Effector memory CD4-positive, alpha-beta T cell (primary cell): ENCODE data around the gene PTPRT.

Source experiments
- DNase-seq, 3 donors: peaks; one replicate each; pipeline ENCODE4 v3.0.0-alpha.2; 2020
- H3K27ac ChIP-seq: 2 replicates; pipeline ENCODE4 v1.7.0; 2013; ENCODE audit warnings: mild to moderate bottlenecking, low read length, moderate library complexity; ENCODE audit not compliant: insufficient read depth, poor library complexity, severe bottlenecking
- H3K27me3 ChIP-seq: replicated peaks from 2 replicates; pipeline ENCODE4 v1.7.0; 2013; ENCODE audit warnings: mild to moderate bottlenecking, low read length; ENCODE audit not compliant: insufficient read depth, control insufficient read depth, poor library complexity, severe bottlenecking
- H3K36me3 ChIP-seq: 2 replicates; pipeline ENCODE4 v1.7.0; 2013; ENCODE audit warnings: mild to moderate bottlenecking, low read length, moderate library complexity; ENCODE audit not compliant: control insufficient read depth, insufficient read depth
- H3K4me1 ChIP-seq: 2 replicates; pipeline ENCODE4 v1.7.0; 2013; ENCODE audit warnings: low read length, mild to moderate bottlenecking; ENCODE audit not compliant: control insufficient read depth, insufficient read depth, poor library complexity, severe bottlenecking
- H3K4me3 ChIP-seq: 2 replicates; pipeline ENCODE4 v1.7.0; 2013; ENCODE audit warnings: low read length, low read depth, mild to moderate bottlenecking; ENCODE audit not compliant: insufficient read depth, poor library complexity, severe bottlenecking
- H3K9me3 ChIP-seq: 2 replicates; pipeline ENCODE4 v1.7.0; 2013; ENCODE audit warnings: mild to moderate bottlenecking, low read length, moderate library complexity; ENCODE audit not compliant: control insufficient read depth

Gene PTPRT

DNA sequence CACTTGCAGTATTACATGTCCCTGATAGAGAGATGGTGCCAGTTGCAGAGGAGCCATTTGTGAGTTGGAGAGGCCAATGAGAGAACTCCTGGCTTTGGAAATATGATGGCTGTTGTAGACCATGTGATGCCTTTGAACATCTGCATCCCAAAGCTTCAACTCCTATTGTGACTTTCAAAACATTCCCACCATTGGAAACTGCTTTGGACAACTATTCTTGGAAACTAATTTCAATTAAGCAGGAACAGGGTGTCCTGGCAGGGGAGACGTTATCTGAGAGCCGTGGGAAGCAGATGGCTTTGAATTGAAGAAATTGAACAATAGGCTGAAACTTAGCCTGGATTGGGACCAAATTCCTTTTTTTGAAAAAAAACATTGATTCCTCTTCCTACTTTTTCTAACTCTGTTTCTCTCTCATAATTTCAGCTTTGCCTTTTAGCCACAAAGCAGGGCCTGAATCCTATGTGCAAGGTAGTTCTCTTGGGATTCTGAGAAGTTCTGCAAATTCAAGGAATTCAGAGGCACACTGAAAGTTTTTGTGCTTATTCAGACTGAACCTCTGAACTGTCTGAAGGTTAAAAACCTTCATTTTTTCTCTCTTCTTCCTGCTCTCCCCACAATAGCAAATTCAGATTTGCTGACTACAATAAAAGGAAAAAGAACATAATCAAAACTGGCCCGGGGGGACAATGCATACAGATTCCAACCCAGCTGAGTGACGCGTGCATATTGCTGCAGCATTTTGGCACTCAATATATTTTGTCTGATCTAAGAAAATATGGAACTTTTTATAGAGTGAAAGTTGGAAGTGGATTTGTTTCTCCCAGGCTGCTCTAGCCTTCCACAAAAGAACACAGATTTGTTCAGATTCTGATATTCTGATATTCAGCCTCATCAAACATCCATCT is 851.2 kb downstream of the PTPRT start:
- Histone ChIP-seq H3K27ac (no peak overlapping the region), H3K36me3 (no peaks in the 10 kb centered on the region), H3K4me1 (no peaks in the 10 kb centered on the region), H3K9me3 (no peaks in the 10 kb centered on the region), H3K27me3 (no peaks in the 10 kb centered on the region), H3K4me3 (no peak overlapping the region)
- DNase-seq, result no peak

DNA sequence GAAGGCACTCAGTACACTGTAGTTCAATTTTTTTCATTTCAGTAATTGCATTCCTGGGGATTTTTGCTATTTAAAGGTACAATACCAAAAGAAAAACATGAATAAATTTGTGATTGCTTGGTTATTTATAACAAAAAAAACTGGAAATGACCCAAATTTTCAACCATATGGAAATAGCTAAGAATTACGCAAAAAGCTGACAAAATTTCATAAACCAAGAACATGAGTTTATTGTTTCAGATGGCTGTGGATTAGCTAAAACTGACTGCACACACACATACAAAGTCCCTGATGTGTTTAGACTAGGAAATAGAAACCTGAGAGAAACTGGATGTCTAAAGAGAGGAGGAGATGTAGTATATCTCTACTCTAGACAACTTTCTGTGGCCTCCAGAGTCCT is 853.1 kb downstream of the PTPRT start:
- Histone ChIP-seq H3K4me3 (no peak overlapping the region), H3K27me3 (no peaks in the 10 kb centered on the region)
- DNase-seq, result no peak

DNA sequence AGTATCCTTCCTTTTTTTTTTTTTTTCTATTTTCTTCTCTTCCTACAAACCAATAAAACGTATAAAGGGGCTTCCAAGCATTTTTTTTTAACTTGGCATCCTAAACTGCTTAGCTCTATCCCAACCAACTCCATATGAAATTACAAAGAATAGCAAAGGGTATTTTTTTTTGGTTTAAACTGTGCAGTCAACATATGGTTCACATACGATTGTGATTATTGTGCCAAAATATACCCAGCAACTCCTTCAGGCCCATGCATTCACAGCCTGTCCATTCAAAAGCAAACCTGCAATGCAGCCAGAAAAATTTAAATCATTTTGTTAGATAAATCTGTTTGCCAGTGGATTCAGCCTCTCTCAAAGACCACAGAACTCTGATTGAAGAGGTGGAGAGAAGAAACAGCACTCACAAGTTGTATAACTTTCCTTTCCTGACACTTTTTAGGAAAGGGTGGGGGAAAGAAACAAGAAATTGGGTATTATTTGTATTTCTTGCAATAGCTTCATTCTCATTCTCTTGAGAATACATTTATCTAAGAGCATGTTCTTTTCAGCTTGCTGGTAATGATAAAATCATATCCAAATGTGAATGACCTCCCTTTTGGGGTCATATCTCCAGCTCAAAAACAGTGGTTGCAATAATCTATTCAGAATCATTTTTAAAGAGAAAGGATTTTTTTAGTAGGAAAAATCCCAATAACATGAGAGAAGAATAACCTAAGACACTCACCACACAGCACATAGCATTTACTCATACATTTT is 870.3 kb downstream of the PTPRT start:
- H3K27me3 ChIP-seq, result no peaks in the 10 kb centered on the region
- no peak overlapping the region for H3K27ac ChIP-seq
- no peak overlapping the region for H3K4me3 ChIP-seq
- no peaks in the 10 kb centered on the region for H3K4me1 ChIP-seq
- H3K9me3 ChIP-seq, result no peaks in the 10 kb centered on the region
- DNase-seq, result no peak
- H3K36me3 ChIP-seq, result no peaks in the 10 kb centered on the region

More for the DNA sequence above, 853.1 kb downstream of the PTPRT start:
- no peaks in the 10 kb centered on the region for H3K9me3 ChIP-seq
- H3K27ac ChIP-seq, result no peak overlapping the region
- no peaks in the 10 kb centered on the region for H3K4me1 ChIP-seq
- no peaks in the 10 kb centered on the region for H3K36me3 ChIP-seq

DNA sequence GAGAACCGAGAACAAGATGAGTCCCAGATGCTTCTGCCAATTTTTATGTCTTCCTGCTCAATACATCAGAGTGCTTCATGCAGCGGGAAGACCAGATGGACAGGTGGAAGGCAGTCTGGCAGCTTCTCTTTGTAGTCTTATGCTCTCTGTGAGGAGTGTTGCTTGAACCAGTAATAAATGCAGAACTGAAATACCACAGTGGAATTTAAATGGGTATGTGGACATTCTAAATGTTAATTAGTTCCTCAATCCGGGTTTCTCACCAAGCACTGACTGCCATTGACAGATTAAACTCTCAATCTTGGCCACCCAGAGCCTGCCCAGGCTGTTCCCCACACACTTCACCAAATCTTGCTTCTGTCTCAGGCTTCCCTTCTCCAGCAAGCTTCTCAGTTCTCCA is 876.0 kb downstream of the PTPRT start:
- no peaks in the 10 kb centered on the region for H3K9me3 ChIP-seq
- no peak for DNase-seq
- H3K27ac ChIP-seq, result no peak overlapping the region
- H3K4me1 ChIP-seq, result no peaks in the 10 kb centered on the region
- H3K27me3 ChIP-seq, result no peaks in the 10 kb centered on the region
- no peak overlapping the region for H3K4me3 ChIP-seq
- no peaks in the 10 kb centered on the region for H3K36me3 ChIP-seq

DNA sequence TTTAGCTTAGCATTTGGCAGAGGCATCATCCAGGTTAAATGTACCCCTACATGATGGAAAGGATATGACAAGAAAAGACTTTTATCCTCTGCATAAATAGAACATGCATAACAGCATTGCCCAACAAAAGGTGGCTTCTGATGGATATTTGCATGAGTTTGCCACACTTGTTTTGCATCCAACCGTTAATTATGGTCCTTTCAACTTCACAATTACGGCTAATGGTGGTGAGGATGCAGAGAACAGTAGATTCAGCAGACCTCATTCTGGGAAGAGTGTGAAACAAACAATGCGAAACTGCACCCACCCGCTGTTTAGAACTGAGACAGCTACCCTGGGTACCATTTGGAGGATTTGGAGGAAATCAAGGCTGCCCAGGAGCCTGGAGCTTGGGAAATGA is 880.7 kb downstream of the PTPRT start:
- H3K27me3 ChIP-seq, result no peaks in the 10 kb centered on the region
- no peak overlapping the region for H3K4me3 ChIP-seq
- DNase-seq, result no peak
- H3K36me3 ChIP-seq, result no peaks in the 10 kb centered on the region
- H3K9me3 ChIP-seq, result no peaks in the 10 kb centered on the region
- H3K27ac ChIP-seq, result no peak overlapping the region
- no peaks in the 10 kb centered on the region for H3K4me1 ChIP-seq

DNA sequence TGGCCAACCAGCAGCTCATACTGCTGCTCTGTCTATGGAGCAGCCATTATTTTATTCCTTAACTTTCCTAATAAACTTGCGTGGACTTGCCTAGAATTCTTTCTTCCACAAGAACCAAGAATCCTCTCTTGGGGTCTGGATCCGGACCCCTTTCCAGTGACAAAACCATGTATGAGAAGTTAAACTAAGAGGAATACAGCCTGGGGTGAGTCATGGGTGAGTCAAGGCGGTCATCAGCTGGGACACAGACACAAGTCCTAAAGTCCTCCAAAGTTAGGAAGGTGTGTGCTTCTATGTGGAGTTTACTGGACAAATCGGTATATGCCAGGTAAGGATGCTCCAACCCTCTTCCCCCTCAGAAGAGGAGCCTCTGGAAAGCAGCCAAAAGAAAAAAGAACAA is 881.5 kb downstream of the PTPRT start:
- H3K9me3 ChIP-seq, result no peaks in the 10 kb centered on the region
- H3K4me3 ChIP-seq, result no peak overlapping the region
- no peak for DNase-seq
- no peak overlapping the region for H3K27ac ChIP-seq
- no peaks in the 10 kb centered on the region for H3K36me3 ChIP-seq
- H3K4me1 ChIP-seq, result no peaks in the 10 kb centered on the region
- no peaks in the 10 kb centered on the region for H3K27me3 ChIP-seq

DNA sequence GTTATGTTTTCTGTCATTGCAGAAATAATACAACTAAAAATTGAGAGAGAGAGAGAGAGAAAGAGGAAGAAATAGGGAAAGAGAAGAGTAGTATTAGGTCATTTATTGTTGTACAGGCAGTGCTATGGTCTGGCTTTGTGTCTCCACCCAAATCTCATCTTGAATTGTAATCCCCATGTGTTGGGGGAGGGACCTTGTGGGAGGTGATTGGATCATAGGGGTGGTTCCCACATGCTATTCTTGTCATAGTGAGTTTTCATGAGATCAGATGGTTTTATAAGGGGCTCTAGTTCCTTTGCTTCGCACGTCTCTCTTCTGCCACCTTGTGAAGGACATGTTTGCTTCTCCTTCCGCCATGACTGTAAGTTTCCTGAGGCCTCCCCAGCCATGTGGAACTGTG is 894.1 kb downstream of the PTPRT start:
- no peak overlapping the region for H3K27ac ChIP-seq
- no peak for DNase-seq
- H3K27me3 ChIP-seq, result no peaks in the 10 kb centered on the region
- H3K4me3 ChIP-seq, result no peak overlapping the region
- H3K4me1 ChIP-seq, result no peaks in the 10 kb centered on the region
- no peaks in the 10 kb centered on the region for H3K9me3 ChIP-seq
- no peaks in the 10 kb centered on the region for H3K36me3 ChIP-seq

DNA sequence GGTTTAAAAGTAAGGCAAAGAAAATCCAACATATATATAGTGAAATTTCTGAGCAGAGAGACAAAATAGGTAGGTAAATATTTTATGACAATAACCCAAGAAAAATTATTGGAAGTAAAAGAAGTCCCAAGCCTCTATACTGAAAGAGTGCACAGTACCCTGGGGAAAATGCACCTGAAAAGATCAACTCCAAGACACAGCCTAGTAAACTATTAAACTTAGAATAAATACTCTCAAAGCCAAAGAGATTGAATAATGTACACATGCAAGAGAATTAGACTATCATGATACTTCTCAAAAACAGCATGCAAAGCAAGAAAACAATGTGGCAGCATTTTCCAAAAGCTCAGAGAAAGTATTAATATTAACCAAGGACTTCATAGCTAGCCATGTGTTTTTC is 894.7 kb downstream of the PTPRT start:
- H3K27ac ChIP-seq, result no peak overlapping the region
- H3K36me3 ChIP-seq, result no peaks in the 10 kb centered on the region
- no peaks in the 10 kb centered on the region for H3K27me3 ChIP-seq
- H3K4me3 ChIP-seq, result no peak overlapping the region
- DNase-seq, result no peak
- no peaks in the 10 kb centered on the region for H3K9me3 ChIP-seq
- H3K4me1 ChIP-seq, result no peaks in the 10 kb centered on the region

DNA sequence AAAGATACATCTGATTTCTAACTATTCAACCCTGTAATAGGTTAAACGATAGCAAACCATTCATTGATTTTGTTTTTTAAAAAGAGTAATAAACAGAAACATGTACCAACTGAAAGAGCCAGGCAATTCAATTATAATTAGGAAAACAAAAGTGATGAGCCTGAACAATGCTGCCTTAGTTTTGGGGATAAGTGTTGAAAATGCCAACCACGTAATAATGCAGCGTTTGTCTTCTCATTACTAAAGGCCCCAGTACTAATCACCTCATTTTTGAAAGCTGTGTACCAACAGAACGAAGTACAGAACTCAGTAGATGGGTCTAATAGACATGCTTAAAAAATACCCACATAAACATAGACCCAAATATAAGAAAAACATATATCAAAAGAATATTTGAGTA is 907.9 kb downstream of the PTPRT start:
- Histone ChIP-seq H3K36me3 (no peaks in the 10 kb centered on the region), H3K9me3 (peaks cover 6% of the 10 kb centered on the region), H3K27ac (no peak overlapping the region), H3K4me1 (no peaks in the 10 kb centered on the region), H3K4me3 (no peak overlapping the region), H3K27me3 (no peaks in the 10 kb centered on the region)
- no peak for DNase-seq
